Measurements from ENCODE around the gene ACOT11.

DNA sequence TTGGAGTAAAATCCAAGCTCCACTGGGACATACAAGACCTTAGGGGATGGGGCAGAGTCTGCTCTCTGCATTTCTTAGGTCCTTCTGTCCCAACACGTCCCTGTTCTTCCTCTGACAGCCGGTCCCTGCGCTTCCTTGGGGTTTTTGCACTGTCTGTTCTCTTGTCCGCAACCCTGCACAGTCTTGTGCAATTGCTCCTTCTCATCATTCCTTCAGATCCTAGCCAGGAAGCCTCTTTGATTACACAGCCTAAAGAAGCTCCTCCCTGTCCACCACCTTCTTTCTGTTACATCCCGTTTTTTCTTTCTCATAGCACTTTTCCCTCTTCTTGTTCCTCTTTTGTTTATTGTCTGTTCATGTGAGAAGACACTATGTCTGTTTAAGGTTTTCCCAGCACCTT lies 19.9 kb downstream of the ACOT11 start:
- TF ChIP-seq POU6F1 (CRISPR knock-in tag; IDR thresholded peaks at IDR 0.05; ENCODE audit: borderline replicate concordance, low read depth): no peak
- TF ChIP-seq, protein P1, sequence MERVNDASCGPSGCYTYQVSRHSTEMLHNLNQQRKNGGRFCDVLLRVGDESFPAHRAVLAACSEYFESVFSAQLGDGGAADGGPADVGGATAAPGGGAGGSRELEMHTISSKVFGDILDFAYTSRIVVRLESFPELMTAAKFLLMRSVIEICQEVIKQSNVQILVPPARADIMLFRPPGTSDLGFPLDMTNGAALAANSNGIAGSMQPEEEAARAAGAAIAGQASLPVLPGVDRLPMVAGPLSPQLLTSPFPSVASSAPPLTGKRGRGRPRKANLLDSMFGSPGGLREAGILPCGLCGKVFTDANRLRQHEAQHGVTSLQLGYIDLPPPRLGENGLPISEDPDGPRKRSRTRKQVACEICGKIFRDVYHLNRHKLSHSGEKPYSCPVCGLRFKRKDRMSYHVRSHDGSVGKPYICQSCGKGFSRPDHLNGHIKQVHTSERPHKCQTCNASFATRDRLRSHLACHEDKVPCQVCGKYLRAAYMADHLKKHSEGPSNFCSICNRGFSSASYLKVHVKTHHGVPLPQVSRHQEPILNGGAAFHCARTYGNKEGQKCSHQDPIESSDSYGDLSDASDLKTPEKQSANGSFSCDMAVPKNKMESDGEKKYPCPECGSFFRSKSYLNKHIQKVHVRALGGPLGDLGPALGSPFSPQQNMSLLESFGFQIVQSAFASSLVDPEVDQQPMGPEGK (CRISPR knock-in tag; IDR thresholded peaks at IDR 0.05; ENCODE audit: borderline replicate concordance): no peak
- no peak for TF ChIP-seq CSRNP3 (CRISPR knock-in tag; IDR thresholded peaks at IDR 0.05)
- no peak for TF ChIP-seq SNAI2 (CRISPR knock-in tag; IDR thresholded peaks at IDR 0.05)
- no peak for TF ChIP-seq OSR1 (CRISPR knock-in tag; IDR thresholded peaks at IDR 0.05)
- no peak for TF ChIP-seq ARNTL (CRISPR knock-in tag; IDR thresholded peaks at IDR 0.05; ENCODE audit: borderline replicate concordance, low read depth)
- no peak for TF ChIP-seq CSDC2 (CRISPR knock-in tag; IDR thresholded peaks at IDR 0.05)
- TF ChIP-seq ZFP30 (CRISPR knock-in tag; IDR thresholded peaks at IDR 0.05): no peak
- TF ChIP-seq, protein P2, sequence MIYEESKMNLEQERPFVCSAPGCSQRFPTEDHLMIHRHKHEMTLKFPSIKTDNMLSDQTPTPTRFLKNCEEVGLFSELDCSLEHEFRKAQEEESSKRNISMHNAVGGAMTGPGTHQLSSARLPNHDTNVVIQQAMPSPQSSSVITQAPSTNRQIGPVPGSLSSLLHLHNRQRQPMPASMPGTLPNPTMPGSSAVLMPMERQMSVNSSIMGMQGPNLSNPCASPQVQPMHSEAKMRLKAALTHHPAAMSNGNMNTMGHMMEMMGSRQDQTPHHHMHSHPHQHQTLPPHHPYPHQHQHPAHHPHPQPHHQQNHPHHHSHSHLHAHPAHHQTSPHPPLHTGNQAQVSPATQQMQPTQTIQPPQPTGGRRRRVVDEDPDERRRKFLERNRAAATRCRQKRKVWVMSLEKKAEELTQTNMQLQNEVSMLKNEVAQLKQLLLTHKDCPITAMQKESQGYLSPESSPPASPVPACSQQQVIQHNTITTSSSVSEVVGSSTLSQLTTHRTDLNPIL (CRISPR knock-in tag; IDR thresholded peaks at IDR 0.05; ENCODE audit: low read depth): no peak
- TF ChIP-seq TOX (CRISPR knock-in tag; IDR thresholded peaks at IDR 0.05; ENCODE audit: borderline replicate concordance): no peak
- TF ChIP-seq RARB (CRISPR knock-in tag; IDR thresholded peaks at IDR 0.05): no peak
- TF ChIP-seq ZNF8 (CRISPR knock-in tag; IDR thresholded peaks at IDR 0.05): no peak
- TF ChIP-seq TCF4 (CRISPR knock-in tag; IDR thresholded peaks at IDR 0.05; ENCODE audit: borderline replicate concordance): no peak
- no peak for TF ChIP-seq ZNF565 (CRISPR knock-in tag; conservative IDR thresholded peaks at IDR 0.05; ENCODE audit: low read depth)
